NCI-H2081 (cell line): Measurements from ENCODE around the gene MAP3K3.

Experiments
- DNase-seq, 2 experiments: peaks; one replicate each; lab custom pipeline; 2025; lab: John Stamatoyannopoulos, UW

The MAP3K3 gene

GRCh38 chr17:63622574-63623390, 565 bp downstream of the MAP3K3 start:
- DNase-seq, result peak; percentile 35 to 51

GRCh38 chr17:63623786-63624530, 1.7 kb downstream of the MAP3K3 start:
- no peak for DNase-seq

DNA sequence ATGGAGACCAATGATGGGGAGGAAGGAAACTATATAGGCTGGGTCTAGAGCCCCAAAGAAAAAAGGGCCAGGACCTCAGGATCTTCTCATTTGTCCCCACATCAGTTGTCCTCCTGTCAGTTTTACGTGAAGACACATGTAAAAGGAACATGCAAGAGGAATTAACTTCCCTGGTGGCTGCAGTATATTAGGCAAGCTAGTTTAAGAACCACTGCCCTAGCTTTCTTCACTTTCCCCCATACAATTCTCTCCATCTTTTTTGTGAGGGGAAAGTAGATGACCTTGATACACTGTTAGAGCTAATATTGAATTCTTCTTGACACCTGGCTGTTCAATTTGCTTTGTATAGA, 2.3 kb downstream of the MAP3K3 start:
- DNase-seq, result no peak

DNA sequence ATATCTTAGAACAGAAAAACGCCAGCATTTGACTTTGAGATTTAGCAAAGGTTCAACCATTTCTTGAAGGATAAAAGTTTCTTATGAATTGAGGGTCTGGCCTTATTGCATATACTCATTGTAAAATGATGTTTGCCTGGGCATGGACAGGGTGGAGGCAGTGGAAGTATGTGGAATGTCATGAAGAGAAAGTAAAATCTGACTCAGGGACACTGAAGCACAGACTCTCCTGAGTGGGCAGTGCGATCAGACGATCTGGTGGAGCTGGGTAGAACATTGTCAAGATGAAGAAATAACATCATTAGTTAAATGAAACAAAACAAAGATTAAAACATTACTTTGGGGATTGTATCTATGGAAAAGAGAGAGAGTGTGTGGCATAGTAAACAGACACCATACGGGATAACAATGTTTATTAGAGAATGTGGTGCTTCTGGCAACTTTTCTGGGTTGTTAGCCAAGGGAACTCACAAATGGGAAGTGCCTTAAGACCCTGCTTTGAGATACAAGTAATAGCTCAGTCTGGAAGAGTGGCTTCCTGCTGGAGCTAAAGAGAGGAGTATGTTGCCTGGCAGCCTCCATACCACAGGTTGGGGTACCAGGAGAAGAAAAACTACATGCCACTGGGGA, 4.4 kb downstream of the MAP3K3 start:
- no peak for DNase-seq

GRCh38 chr17:63629627-63630026, 7.4 kb downstream of the MAP3K3 start:
- no peak for DNase-seq

GRCh38 chr17:63631062-63631461, 8.8 kb downstream of the MAP3K3 start:
- DNase-seq, result no peak

DNA sequence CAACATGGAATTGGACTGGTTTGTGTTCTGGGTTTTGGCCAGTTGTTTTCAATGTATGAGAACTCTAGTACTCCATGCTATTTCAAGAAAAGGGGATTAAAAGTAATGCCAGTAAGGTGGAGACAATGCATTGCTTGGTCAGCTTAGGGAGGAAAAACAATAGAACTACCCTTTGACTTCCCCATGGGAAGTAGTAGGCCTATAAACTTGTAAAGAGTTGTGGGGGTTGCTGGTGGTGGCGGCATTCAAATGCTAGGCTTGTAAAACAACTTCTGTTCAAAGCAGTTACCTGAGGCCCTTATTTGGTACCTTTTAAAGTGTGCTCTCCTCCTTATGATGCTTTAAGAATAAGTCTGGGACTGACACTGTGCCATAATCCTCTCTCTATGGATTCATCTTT, 9.4 kb downstream of the MAP3K3 start:
- DNase-seq, result no peak

DNA sequence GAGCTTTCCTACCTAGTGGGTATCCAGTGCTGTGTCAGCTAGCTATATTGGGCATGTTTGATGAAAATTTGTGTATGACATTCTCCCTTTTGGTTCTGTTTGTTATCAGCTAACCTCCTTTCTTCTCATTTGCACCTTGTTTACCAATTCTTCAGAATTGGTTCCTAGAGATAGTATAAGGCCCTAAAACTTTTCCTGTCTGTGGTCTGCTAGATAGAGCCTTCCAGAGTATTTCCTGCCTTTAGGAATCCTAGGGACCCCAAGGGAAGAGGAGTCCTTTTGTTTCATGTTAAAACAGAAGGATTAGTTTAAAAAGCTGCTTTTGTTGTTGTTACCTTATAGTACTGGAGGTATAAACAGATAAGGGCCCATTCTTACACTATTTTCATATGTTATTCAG, 11.5 kb downstream of the MAP3K3 start:
- no peak for DNase-seq

- DNase-seq, result no peak
These were observed 11.9 kb downstream of the MAP3K3 start for GRCh38 chr17:63634163-63634562.

GRCh38 chr17:63634816-63635215, 12.6 kb downstream of the MAP3K3 start:
- DNase-seq, result no peak

- no peak for DNase-seq
These were observed 13.1 kb downstream of the MAP3K3 start for GRCh38 chr17:63635290-63635689.

GRCh38 chr17:63635787-63636186, 13.6 kb downstream of the MAP3K3 start:
- no peak for DNase-seq

DNA sequence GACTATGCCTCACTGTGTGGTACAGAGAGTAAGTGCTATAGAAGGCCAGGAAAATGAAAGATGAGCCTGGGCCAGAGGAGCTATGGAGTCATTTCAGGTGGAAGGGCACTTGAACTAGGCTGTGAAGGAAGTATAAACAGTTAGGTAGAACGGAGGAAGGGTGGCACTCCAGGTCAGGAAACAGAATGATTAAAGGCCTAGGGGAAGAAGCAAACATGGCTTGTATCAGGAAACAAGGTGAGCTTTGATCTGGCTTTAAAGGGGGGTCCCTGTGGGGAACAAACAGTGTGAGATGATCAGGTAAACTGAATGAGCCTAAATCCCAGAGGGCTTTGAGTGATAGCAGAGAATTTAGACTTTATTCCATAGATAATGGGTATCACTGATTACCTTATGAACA, 16.9 kb downstream of the MAP3K3 start:
- DNase-seq, result no peak

GRCh38 chr17:63640038-63640437, 17.8 kb downstream of the MAP3K3 start:
- DNase-seq, result no peak

DNA sequence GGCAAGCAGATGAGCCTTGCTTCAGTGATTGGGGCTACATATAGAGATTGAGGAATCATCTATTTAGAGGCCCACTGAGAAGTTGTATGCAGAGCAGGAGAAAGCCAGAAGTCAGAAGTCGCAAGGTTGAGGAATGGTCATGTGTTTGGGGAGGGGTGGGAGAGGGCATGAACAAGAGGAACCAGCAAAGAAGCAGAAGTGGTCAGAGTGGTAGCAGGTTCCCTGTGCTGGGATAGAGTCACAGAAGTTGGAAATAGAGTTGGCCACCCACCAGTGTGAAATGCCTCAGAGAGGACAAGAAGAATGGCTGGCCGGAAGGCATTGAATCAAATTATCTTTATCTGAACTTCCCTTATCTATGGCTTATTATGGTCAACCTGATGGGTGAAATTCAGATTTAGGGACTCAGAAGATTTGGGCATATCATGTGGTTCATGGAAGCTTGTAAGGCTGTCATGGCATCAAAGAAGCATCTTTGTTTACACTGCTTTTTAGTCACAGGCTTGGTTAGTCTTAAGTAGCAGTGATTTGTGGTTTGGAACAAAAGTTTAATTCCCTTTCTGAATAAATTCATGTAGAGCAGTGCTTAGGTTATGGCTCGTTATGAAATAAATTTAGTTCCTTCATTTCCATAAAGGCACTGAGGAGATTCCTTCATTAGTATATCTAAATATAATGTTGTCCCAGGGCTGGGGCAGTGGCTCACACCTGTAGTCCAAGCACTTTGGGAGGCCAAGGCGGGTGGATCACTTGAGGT, 19.7 kb downstream of the MAP3K3 start:
- no peak for DNase-seq

DNA sequence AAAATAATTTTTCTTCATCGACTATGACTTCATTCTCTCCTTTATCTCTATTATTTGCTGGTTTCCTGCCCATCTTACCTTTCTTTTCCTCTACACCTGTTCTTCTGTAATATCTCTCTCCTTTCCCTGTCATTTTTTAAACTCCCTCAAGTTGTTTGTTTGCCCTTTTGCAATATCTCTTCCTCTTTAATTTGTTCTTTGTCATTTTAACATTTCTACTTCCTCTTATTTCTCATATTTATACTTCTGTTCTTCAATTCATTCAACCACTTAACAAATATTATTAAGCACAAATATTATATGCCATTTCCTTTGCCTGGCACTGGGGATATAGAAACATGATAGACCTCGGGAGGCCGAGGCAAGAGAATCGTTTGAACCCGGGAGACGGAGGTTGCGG, 22.6 kb downstream of the MAP3K3 start:
- no peak for DNase-seq

DNA sequence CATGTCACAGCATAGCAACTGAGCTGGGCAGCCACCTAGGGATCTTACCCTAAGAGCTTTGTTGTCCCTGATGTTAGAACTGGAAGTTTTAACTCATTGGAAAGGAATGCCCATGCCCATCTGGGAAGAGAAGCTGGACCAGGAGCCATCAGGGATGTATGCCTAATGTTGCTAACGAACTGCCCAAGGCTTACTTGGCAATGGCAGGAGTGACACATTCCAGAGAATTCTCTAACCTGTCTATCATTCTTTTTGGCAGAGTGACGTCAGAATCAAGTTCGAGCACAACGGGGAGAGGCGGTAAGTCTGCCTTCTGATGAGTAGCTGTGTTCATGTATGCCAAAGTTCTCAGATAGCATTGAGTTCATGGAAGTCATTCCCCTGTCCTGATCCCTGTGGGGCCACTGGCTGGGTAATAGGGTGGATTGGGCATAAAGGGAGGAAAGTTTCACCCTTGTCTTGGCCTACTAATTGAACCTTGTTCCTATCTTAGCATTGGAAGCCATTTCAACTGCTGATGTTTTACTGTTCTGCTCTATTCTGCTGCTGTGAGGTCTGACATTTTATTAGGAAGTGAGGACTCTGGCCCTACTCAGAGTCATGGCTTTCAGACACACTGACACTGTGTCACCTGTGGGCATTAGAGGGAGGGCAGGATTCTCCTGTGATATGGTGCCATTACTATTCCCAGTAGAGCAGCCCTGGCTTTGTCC, 23.7 kb downstream of the MAP3K3 start:
- no peak for DNase-seq

DNA sequence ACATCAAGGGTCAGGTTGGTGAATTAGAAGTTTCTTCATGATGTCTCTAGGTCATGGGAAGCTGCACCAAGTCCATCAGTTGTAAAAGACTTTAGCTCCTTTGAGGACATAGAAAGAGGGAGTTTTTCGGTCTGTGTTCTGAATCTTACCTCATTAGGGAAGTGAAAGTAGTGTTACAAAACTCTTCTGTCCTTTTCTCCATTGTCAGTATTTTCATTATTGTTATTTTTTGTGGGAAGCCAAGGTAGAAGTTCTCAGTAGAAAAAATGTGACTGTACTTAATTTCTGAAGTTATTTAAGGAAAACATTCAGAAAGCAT, 24.2 kb downstream of the MAP3K3 start:
- DNase-seq, result no peak

DNA sequence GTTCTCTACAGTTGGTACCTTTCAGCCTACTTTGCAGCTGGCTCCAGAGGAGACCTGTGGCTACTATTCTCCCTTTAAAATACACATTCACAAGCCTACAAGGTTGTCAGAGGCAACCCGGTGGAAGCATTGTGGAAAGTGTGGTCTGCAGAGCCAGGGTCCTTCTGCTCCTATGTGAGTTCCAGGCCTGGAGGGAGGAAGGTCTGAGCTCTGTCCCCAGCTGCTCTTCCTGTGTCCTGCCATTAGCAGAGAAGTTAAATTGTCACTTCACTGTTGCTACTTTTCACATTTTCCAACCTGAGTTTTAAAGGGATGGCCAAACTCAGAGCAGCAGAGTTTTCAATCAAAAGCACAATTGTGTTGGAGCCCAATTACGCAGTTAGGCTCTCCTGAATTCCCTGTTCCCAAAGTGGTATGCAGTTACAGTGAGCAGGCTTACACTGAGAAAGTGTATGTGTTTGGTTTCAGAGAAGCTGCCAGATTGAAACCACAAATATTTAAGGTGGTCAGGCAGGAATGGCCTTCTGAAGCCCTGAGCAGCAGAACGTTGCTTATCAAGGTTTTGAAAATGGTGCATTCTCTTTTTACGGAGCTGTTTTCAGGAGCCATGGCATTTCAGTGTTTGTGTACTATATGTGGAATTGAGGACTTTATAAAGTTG, 25.0 kb downstream of the MAP3K3 start:
- DNase-seq, result no peak

- no peak for DNase-seq
These were observed 25.7 kb downstream of the MAP3K3 start for GRCh38 chr17:63647936-63648335.

GRCh38 chr17:63649813-63650212, 27.6 kb downstream of the MAP3K3 start:
- no peak for DNase-seq
